K562 (cell line): ENCODE results near the gene PLEKHG4B. TPM values are rescaled to one million over a fixed set of nuclear protein-coding genes. Genes with fewer than 3 reads are reported as not detected.

Experiments
- ATAC-seq: fragments of 200-7000 bp; cut with Tn5 transposase; 3 replicates; pipeline ENCODE4 v1.9.1; 2020; ENCODE audit warnings: moderate library complexity
- BruUV-seq: library from RNA; stranded (reverse); fragments of 400-500 nt; replicated peaks from 2 replicates; lab custom pipeline; 2021; lab: Mats Ljungman, UMichigan
- CTCF ChIA-PET: fragments of 300-600 bp; formaldehyde crosslinking; extraction: SDS; loops from one replicate; lab custom pipeline; 2021; ENCODE audit warnings: low intra/inter-chr PET ratio; lab: Yijun Ruan, JAX
- POLR2A ChIA-PET: fragments of 300-600, 350-650 bp; sonication (Branson Sonifier 250); formaldehyde crosslinking; extraction: SDS; loops from one replicate; lab custom pipeline; 2021; ENCODE audit warnings: antibody characterized with exemption, inconsistent platforms; lab: Yijun Ruan, JAX
- DNase-seq, 4 experiments: peaks; one replicate each; pipeline versions ENCODE4 v3.0.0 to v3.0.0-alpha.2; 2011 to 2018; ENCODE audit warnings: low spot score in 3 of 4, mixed read lengths in 3 of 4; ENCODE audit errors: extremely low read depth in 1 of 4
- FAIRE-seq: peaks from 2 replicates; lab custom pipeline; 2011; peaks lifted over from hg19 to GRCh38; lab: Jason Lieb, UNC
- H2AFZ ChIP-seq: 2 replicates; pipeline ENCODE4 v1.6.0; 2011; ENCODE audit warnings: low read depth, low read length, control low read depth, inconsistent platforms
- H3K27ac ChIP-seq: fragments of 200-600 bp; 3 replicates; pipeline ENCODE4 v1.8.0; 2011; ENCODE audit warnings: low read depth, mild to moderate bottlenecking, control low read depth, inconsistent platforms, low read length, moderate library complexity, mixed read lengths; ENCODE audit errors: extremely low read depth
- H3K27me3 ChIP-seq, 2 experiments: fragments of 300-600 bp in 1 of 2; 2 replicates in 1 of 2; 3 replicates in 1 of 2; pipeline versions ENCODE4 v1.6.0 to v1.8.0; 2011; ENCODE audit warnings: inconsistent platforms in 2 of 2, low read length in 2 of 2, mild to moderate bottlenecking in 1 of 2, mixed read lengths in 1 of 2, moderate library complexity in 1 of 2; ENCODE audit not compliant: control insufficient read depth in 2 of 2, insufficient read depth in 2 of 2
- H3K36me3 ChIP-seq: fragments of 300-600 bp; 3 replicates; pipeline ENCODE4 v1.8.0; 2011; ENCODE audit warnings: mild to moderate bottlenecking, low read length, inconsistent platforms; ENCODE audit not compliant: control insufficient read depth, insufficient read depth
- H3K4me1 ChIP-seq, 2 experiments: fragments of 200-600 bp in 1 of 2; replicated peaks in 1 of 2; 2 replicates in 1 of 2; 3 replicates in 1 of 2; pipeline versions ENCODE4 v1.5.1 to v1.8.0; 2011; ENCODE audit warnings: inconsistent platforms in 2 of 2, low read length in 2 of 2, mild to moderate bottlenecking in 1 of 2, mixed read lengths in 1 of 2, moderate library complexity in 1 of 2; ENCODE audit not compliant: control insufficient read depth in 2 of 2, insufficient read depth in 2 of 2
- H3K4me2 ChIP-seq: 2 replicates; pipeline ENCODE4 v1.6.1; 2011; ENCODE audit warnings: low read length, control low read depth, inconsistent platforms, mixed read lengths; ENCODE audit not compliant: insufficient read depth
- H3K4me3 ChIP-seq: fragments of 200-600 bp; sonication (generic), shearing (Covaris generic); 2 replicates; pipeline ENCODE4 v1.5.1; 2016; ENCODE audit warnings: control low read depth, inconsistent platforms
- H3K79me2 ChIP-seq: fragments of 200-600 bp; 3 replicates; pipeline ENCODE4 v1.8.0; 2011; ENCODE audit warnings: low read length, inconsistent platforms; ENCODE audit not compliant: control insufficient read depth, insufficient read depth
- H3K9ac ChIP-seq, 2 experiments: 2 replicates each; pipeline versions ENCODE4 v1.6.0 to v1.6.1; 2011; ENCODE audit warnings: low read depth in 2 of 2, low read length in 2 of 2, control low read depth in 1 of 2, inconsistent platforms in 1 of 2, mild to moderate bottlenecking in 1 of 2, mixed read lengths in 1 of 2; ENCODE audit not compliant: insufficient read depth in 1 of 2
- H3K9me1 ChIP-seq: one replicate; pipeline ENCODE4 v1.6.0; 2011; ENCODE audit warnings: inconsistent platforms, mild to moderate bottlenecking, low read length, moderate library complexity; ENCODE audit not compliant: control insufficient read depth, insufficient read depth
- H3K9me3 ChIP-seq: replicated peaks from 2 replicates; pipeline ENCODE4 v1.5.1; 2011; ENCODE audit warnings: low read depth, low read length, inconsistent platforms; ENCODE audit not compliant: control insufficient read depth, insufficient read depth
- H4K20me1 ChIP-seq: replicated peaks from 2 replicates; pipeline ENCODE4 v1.6.1; 2011; ENCODE audit warnings: low read length, inconsistent platforms, mixed read lengths; ENCODE audit not compliant: control insufficient read depth, insufficient read depth
- BRD4 ChIP-seq: fragments of 200-600 bp; sonication (generic); IDR thresholded peaks from 2 replicates; pipeline ENCODE4 v1.6.1; 2017; ENCODE audit warnings: inconsistent platforms
- CHAMP1 ChIP-seq: fragments of 450-650 bp; IDR thresholded peaks from 2 replicates; pipeline ENCODE4 v1.6.1; 2016; ENCODE audit warnings: mild to moderate bottlenecking
- DACH1 ChIP-seq: fragments of 450-650 bp; IDR thresholded peaks from 2 replicates; pipeline ENCODE4 v1.6.1; 2018; ENCODE audit not compliant: partially characterized antibody
- DDX20 ChIP-seq: fragments of 450-650 bp; IDR thresholded peaks from 2 replicates; pipeline ENCODE4 v1.6.1; 2016; ENCODE audit warnings: missing genetic modification characterization, low read depth, mild to moderate bottlenecking, missing compliant biosample characterization, moderate library complexity
- POU5F1 ChIP-seq: fragments of 150-350 bp; IDR thresholded peaks from 2 replicates; pipeline ENCODE4 v1.6.1; 2014; ENCODE audit warnings: borderline replicate concordance, low read length, low read depth, mild to moderate bottlenecking; ENCODE audit not compliant: partially characterized antibody
- PPARD ChIP-seq: fragments of 250-450 bp; sonication (Bioruptor Pico); IDR thresholded peaks from 2 replicates; pipeline ENCODE4 v1.8.0; 2022; ENCODE audit warnings: inconsistent platforms, mild to moderate bottlenecking, moderate library complexity
- PRMT5 ChIP-seq: sonication (generic); formaldehyde crosslinking; IDR thresholded peaks from 2 replicates; pipeline ENCODE4 v1.5.0; 2020; ENCODE audit warnings: missing genetic modification reagents
- RHOXF2B ChIP-seq: fragments of 250-450 bp; sonication (Bioruptor Pico); conservative IDR thresholded peaks from 2 replicates; pipeline ENCODE4 v1.5.1; 2021
- WGBS: fragments of 100-300 bp; shearing (Covaris generic); methylation state at CpG from one replicate; pipeline ENCODE4 v1.1.6; 2016; ENCODE audit warnings: low coverage, mixed read lengths; ENCODE audit not compliant: insufficient coverage; ENCODE audit errors: missing lambda C conversion rate; 5-methylcytosine and 5-hydroxymethylcytosine counted together
- in situ Hi-C: fragments of 300-500 bp; cut with MboI; formaldehyde crosslinking; loops from 4 replicates; pipeline ENCODE4 v1.15.0; 2018; ENCODE audit warnings: inconsistent platforms, mixed read lengths
- intact Hi-C: fragments of 100-400 bp; cut with micrococcal nuclease; formaldehyde crosslinking; loops from 2 replicates; pipeline ENCODE4 v1.14.2; 2022
- polyA plus RNA-seq, 8 experiments: library from polyadenylated mRNA; depleted of rRNA in 4 of 8; stranded (reverse) in 5 of 8; unstranded in 3 of 8; fragments of >200 nt; fragmentation: Nextera tagmentation in 2 of 8; fragmentation: Illumina TruSeq in 1 of 8; extraction: Ambion mirVana in 2 of 8; extraction: Trizol in 1 of 8; gene quantifications; 2 replicates each; pipeline versions ENCODE4 v1.2.1 to v1.2.3, GENCODE V29; 2011 to 2014; ENCODE audit warnings: inconsistent platforms in 1 of 8, missing spikeins in 1 of 8
- total RNA-seq, 7 experiments: library from RNA; depleted of rRNA in 6 of 7; stranded (reverse); fragments of >200 nt in 6 of 7; fragmentation: Illumina TruSeq in 2 of 7; extraction: Trizol in 2 of 7; gene quantifications; 2 replicates each; pipeline versions ENCODE4 v1.2.1 to v1.2.3, GENCODE V29; 2011 to 2021; ENCODE audit warnings: low replicate concordance in 1 of 7
- TF ChIP-seq, protein P1 (sequence below): sonication (generic); formaldehyde crosslinking; IDR thresholded peaks from 2 replicates; pipeline ENCODE4 v1.8.0; 2022; ENCODE audit warnings: mild to moderate bottlenecking, missing genetic modification reagents

The PLEKHG4B gene
- total and polyA plus RNA-seq, 9 of the 15 experiments (the other 6 are each of a cell fraction or from before 2014, with no cell fraction given), result 0.02 TPM; not detected in 8

- Histone ChIP-seq H2AFZ (no peak overlapping the region), H3K9me1 (no peaks in the 10 kb centered on the region), H3K9ac (no peak overlapping the region), H3K4me3 (no peak overlapping the region), H3K27ac (no peak overlapping the region), H3K79me2 (no peaks in the 10 kb centered on the region), H3K9me3 (no peaks in the 10 kb centered on the region), H4K20me1 (peaks cover 15% of the 10 kb centered on the region), H3K36me3 (no peaks in the 10 kb centered on the region), H3K27me3 (peaks cover 41 to 75% of the 10 kb centered on the region in 2 experiments), H3K4me1 (no peaks in the 10 kb centered on the region), H3K4me2 (no peak overlapping the region)
- ATAC-seq, result no peak
- BruUV-seq, result no TSS peak
- no peak for FAIRE-seq
- intact Hi-C loops (no loop called here), in situ Hi-C loops (no loop called here)
- WGBS, result 0% methylated on average over 6 of the region's 6 CpGs
- ChIA-PET POLR2A (no interaction called here), CTCF (no interaction called here)
- DNase-seq, result no peak
- TF ChIP-seq PPARD (CRISPR knock-in tag) (no peak), DACH1 (no peak), PRMT5 (no peak), CHAMP1 (no peak), BRD4 (no peak), POU5F1 (no peak), RHOXF2B (CRISPR knock-in tag) (no peak), DDX20 (tag) (no peak)
- TF ChIP-seq, protein P1, sequence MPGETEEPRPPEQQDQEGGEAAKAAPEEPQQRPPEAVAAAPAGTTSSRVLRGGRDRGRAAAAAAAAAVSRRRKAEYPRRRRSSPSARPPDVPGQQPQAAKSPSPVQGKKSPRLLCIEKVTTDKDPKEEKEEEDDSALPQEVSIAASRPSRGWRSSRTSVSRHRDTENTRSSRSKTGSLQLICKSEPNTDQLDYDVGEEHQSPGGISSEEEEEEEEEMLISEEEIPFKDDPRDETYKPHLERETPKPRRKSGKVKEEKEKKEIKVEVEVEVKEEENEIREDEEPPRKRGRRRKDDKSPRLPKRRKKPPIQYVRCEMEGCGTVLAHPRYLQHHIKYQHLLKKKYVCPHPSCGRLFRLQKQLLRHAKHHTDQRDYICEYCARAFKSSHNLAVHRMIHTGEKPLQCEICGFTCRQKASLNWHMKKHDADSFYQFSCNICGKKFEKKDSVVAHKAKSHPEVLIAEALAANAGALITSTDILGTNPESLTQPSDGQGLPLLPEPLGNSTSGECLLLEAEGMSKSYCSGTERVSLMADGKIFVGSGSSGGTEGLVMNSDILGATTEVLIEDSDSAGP (CRISPR knock-in tag), result no peak
These were observed 15.6 kb downstream of the PLEKHG4B start for GRCh38 chr5:107526-107925.
